GM12875 (cell line): ENCODE results near the gene CPNE8.

ENCODE experiments used
- H3K4me3 ChIP-seq: one replicate; pipeline ENCODE4 v1.5.1; 2011; ENCODE audit warnings: low read depth, low read length, control low read depth
- CTCF ChIP-seq: IDR thresholded peaks from 2 replicates; pipeline ENCODE4 v1.5.1; 2011; ENCODE audit warnings: low read depth, mild to moderate bottlenecking, control low read depth, inconsistent platforms, low read length, moderate library complexity, borderline replicate concordance; ENCODE audit not compliant: insufficient read depth

CPNE8 gene

DNA sequence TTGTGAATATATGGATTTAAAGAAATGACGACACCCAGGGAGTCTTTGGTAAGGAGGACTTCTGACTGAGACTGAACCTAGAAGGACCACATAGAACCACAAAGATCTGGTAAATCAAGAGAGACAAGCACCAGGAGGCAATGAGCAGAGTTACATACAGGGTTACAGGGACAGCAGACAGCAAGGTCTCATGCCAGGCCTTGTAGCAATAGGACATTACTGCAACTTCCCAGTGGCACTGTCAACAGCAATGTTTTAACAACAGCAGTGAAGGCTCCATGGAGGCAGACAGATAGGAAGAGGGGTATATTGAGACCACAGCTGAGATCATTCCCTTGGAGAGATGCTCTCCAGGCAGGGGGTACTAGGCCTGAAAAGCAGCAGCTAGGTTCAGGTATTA is 18.5 kb downstream of the CPNE8 start:
- no peak for TF ChIP-seq CTCF
- H3K4me3 ChIP-seq = no peak overlapping the region

DNA sequence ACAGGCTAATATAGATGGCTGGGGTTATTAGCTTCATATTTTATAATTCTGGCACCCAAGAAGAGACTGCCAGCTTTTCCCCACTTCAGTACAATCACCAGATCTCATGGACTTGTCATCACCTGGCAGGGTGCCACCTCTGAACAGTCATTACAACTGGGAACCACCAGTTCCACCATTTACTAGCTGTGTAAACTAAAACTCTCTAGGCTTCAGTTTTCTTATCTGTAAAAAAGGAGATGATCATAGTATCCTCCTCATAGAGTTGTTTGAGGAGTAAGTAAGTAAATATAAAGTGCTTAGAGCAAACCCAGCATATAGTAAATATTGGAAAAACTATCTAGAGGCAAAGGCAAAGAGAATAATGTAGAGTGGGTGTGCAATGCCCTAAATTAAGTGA is 19.3 kb downstream of the CPNE8 start:
- no peak for TF ChIP-seq CTCF
- H3K4me3 ChIP-seq = no peak overlapping the region

DNA sequence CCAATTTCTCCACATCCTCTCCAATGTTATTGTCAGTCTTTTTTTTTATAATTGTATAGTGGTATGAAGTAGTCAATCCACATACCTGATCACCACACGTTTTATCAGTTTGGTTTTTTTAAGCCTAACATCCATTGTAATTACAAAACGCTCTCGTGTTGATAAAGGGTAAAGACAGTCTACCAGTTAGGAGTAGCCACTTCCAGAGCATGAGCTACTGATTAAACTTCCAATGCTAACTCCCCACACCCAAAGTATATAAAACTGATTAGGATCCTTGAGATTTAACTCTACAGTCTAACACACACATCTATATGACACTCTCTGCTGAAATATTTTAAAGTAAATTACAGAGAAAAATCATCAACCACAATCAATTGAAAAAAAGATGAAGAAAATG is 20.7 kb downstream of the CPNE8 start:
- TF ChIP-seq CTCF = no peak
- no peak overlapping the region for H3K4me3 ChIP-seq

GRCh38 chr12:38883629-38884134 is 21.7 kb downstream of the CPNE8 start:
- H3K4me3 ChIP-seq = no peak overlapping the region

DNA sequence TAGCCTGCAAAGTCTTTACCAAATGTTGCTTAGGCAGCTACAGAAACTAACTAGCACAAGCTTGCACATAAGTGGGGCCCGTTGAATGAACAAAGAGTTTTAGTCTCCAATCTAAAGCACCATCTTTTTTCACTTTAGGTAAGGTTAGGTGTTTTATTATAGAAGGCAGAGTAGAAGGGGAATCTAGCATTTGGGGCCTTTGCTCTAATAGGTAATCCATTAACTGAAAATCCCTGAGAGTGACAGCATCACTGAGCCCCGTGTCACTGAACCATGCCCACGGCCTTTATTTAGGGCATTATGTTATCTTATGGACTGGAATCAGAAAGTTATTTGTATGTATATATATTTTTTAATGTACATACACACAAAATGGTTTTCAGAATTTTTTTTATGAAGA is 25.1 kb downstream of the CPNE8 start:
- no peak for TF ChIP-seq CTCF
- H3K4me3 ChIP-seq = no peak overlapping the region

More at GRCh38 chr12:38883629-38884134, 21.7 kb downstream of the CPNE8 start:
- TF ChIP-seq CTCF = no peak

GRCh38 chr12:38878986-38879385 is 26.4 kb downstream of the CPNE8 start:
- no peak for TF ChIP-seq CTCF
- no peak overlapping the region for H3K4me3 ChIP-seq

- TF ChIP-seq CTCF = no peak
- H3K4me3 ChIP-seq = no peak overlapping the region
Measured at GRCh38 chr12:38878333-38878705, 27.1 kb downstream of the CPNE8 start.
